A549 (cell line): ENCODE data around the gene GZMM.

Source experiments
- POLR2A ChIP-seq: IDR thresholded peaks from 2 replicates; pipeline ENCODE4 v1.6.1; 2012; ENCODE audit warnings: mild to moderate bottlenecking, low read length
- RAD21 ChIP-seq, 2 experiments: fragments of >200 bp in 1 of 2; sonication (Bioruptor Twin) in 1 of 2; formaldehyde crosslinking in 1 of 2; IDR thresholded peaks in 1 of 2; conservative IDR thresholded peaks in 1 of 2; 2 replicates in 1 of 2; 3 replicates in 1 of 2; pipeline ENCODE4 v1.6.1; 2012 to 2018; ENCODE audit warnings: inconsistent platforms in 1 of 2
- ZFP36 ChIP-seq: fragments of 450-650 bp; IDR thresholded peaks from 2 replicates; pipeline ENCODE4 v1.6.1; 2014; ENCODE audit warnings: borderline replicate concordance; ENCODE audit not compliant: partially characterized antibody
- TF ChIP-seq, protein P1 (sequence below): fragments of >200 bp; sonication (Bioruptor Twin); formaldehyde crosslinking; IDR thresholded peaks from 3 replicates; pipeline ENCODE4 v1.5.1; 2016

DNA sequence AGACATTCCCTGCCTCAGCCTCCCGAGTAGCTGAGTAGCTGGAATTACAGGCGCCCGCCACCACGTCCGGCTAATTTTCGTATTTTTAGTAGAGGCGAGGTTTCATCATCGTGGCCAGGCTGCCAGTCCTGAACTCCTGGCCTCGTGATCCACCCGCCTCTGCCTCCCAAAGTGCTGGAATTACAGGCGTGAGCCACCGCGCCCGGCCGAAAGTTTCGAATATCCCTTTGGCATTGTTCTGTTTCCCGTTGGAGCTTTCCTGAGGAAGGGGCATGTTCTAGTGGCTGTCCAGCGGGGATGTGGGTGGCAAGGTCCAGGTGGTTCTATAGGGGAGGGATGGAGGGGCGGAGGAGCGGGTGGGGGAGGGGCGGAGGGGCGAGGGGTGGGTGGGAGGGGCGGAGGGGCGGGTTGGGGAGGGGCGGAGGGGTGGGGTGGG lies 26.4 kb downstream of the GZMM start:
- TF ChIP-seq RAD21 (conservative IDR thresholded peaks at IDR 0.05 in 1 of 2, IDR thresholded peaks at IDR 0.05 in 1 of 2) (no peak), POLR2A (no peak), ZFP36 (no peak)
- TF ChIP-seq, protein P1, sequence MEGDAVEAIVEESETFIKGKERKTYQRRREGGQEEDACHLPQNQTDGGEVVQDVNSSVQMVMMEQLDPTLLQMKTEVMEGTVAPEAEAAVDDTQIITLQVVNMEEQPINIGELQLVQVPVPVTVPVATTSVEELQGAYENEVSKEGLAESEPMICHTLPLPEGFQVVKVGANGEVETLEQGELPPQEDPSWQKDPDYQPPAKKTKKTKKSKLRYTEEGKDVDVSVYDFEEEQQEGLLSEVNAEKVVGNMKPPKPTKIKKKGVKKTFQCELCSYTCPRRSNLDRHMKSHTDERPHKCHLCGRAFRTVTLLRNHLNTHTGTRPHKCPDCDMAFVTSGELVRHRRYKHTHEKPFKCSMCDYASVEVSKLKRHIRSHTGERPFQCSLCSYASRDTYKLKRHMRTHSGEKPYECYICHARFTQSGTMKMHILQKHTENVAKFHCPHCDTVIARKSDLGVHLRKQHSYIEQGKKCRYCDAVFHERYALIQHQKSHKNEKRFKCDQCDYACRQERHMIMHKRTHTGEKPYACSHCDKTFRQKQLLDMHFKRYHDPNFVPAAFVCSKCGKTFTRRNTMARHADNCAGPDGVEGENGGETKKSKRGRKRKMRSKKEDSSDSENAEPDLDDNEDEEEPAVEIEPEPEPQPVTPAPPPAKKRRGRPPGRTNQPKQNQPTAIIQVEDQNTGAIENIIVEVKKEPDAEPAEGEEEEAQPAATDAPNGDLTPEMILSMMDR = no peak
